ENCODE results near the gene NRXN3. TPM values are rescaled to one million over a fixed set of nuclear protein-coding genes. Genes with fewer than 3 reads are reported as not detected.

The NRXN3 gene
- total and polyA plus RNA-seq, 2 experiments from 2014 or later: 1.0 to 1.8 TPM

GRCh38 chr14:78836777-78837176 is 666.6 kb downstream of the NRXN3 start:
- Mint-ChIP-seq H3K27me3 (ENCODE audit: insufficient read depth, low read depth, poor library complexity) (peaks cover 2% of the 10 kb centered on the region), H3K9me3 (no peaks in the 10 kb centered on the region), H3K36me3 (ENCODE audit: low read depth) (peaks cover under 1% of the 10 kb centered on the region; the same call in 1 of the 3 replicates), H3K4me3 (no peak overlapping the region), H3K27ac (no peak overlapping the region), H3K4me1 (peaks cover 17% of the 10 kb centered on the region)
- TF ChIP-seq EZH2phosphoT487 (IDR thresholded peaks at IDR 0.05; ENCODE audit: unreplicated experiment): no peak
- no peak for TF ChIP-seq REST (IDR thresholded peaks at IDR 0.05; ENCODE audit: unreplicated experiment)
- TF ChIP-seq STAT1 (IDR thresholded peaks at IDR 0.05; ENCODE audit: unreplicated experiment): no peak
- TF ChIP-seq ZNF462 (CRISPR knock-in tag; IDR thresholded peaks at IDR 0.05): peak; percentile 97
- TF ChIP-seq EZH2 (IDR thresholded peaks at IDR 0.05; ENCODE audit: low read depth, unreplicated experiment): no peak
- TF ChIP-seq NANOG (IDR thresholded peaks at IDR 0.05; ENCODE audit: borderline replicate concordance): no peak
- peak; percentile 71 to 83 for TF ChIP-seq CTCF (conservative IDR thresholded peaks at IDR 0.05; ENCODE audit: low read depth in 2 of 2)
- no peak for TF ChIP-seq POLR2AphosphoS5 (IDR thresholded peaks at IDR 0.05; ENCODE audit: low read depth)
- Histone ChIP-seq H3K4me1 (ENCODE audit: insufficient read depth) (no peaks in the 10 kb centered on the region), H3K36me3 (ENCODE audit: insufficient read depth) (no peaks in the 10 kb centered on the region), H3F3A (replicated peaks; ENCODE audit: low read depth) (no peaks in the 10 kb centered on the region), H2AFZ (0 out of 2 replicates have a peak overlapping the region, but pooled peaks have one; percentile 11), H3K27me3 (ENCODE audit: insufficient read depth) (no peaks in the 10 kb centered on the region), H3K27ac (ENCODE audit: low read depth) (no peak overlapping the region), H3K9me2 (ENCODE audit: insufficient read depth) (no peaks in the 10 kb centered on the region), H4K20me1 (replicated peaks; ENCODE audit: insufficient read depth) (no peaks in the 10 kb centered on the region), H3K4me2 (no peak overlapping the region), H3K79me2 (replicated peaks; ENCODE audit: insufficient read depth) (no peaks in the 10 kb centered on the region), H3K4me3 (no peak overlapping the region)
- ATAC-seq (peak; percentile 99), DNase-seq (ENCODE audit: low spot score) (peak; percentile 89)

All from GM23338 (cell line).